SH-SY5Y (cell line): ENCODE measurements around the gene MICAL3.

Experiments used
- GATA2 ChIP-seq: IDR thresholded peaks from 2 replicates; pipeline ENCODE4 v1.6.1; 2011; ENCODE audit warnings: mild to moderate bottlenecking, low read depth, low read length
- GATA3 ChIP-seq: IDR thresholded peaks from 2 replicates; pipeline ENCODE4 v1.6.1; 2011; ENCODE audit warnings: low read depth, mild to moderate bottlenecking, low read length, moderate library complexity

- no peak for TF ChIP-seq GATA2
- TF ChIP-seq GATA3, result no peak
These were observed 182.0 kb downstream of the MICAL3 start for GRCh38 chr22:17842386-17842785.
